Effector memory CD8-positive, alpha-beta T cell (primary cell): ENCODE results near the gene PPM1F.

ENCODE experiments used
- ATAC-seq: fragments of 150-1000 bp; cut with Tn5 transposase; replicated peaks from 2 replicates; pipeline ENCODE4 v1.10.0; 2021; ENCODE audit warnings: mild to moderate bottlenecking, moderate library complexity
- DNase-seq, 3 experiments: peaks; one replicate each; pipeline ENCODE4 v3.0.0; 2021
- H3K27ac Mint-ChIP-seq, 2 donors: one replicate each; pipeline ENCODE4 v1.8.0; 2022; ENCODE audit warnings: mild to moderate bottlenecking in 2 of 2, mixed read lengths in 2 of 2, moderate library complexity in 2 of 2
- H3K27me3 Mint-ChIP-seq, 2 donors: one replicate each; pipeline ENCODE4 v1.8.0; 2022; ENCODE audit warnings: mixed read lengths in 2 of 2
- H3K36me3 Mint-ChIP-seq: one replicate; pipeline ENCODE4 v1.8.0; 2022; ENCODE audit warnings: mild to moderate bottlenecking, moderate library complexity, mixed read lengths; ENCODE audit not compliant: insufficient read depth
- H3K4me1 Mint-ChIP-seq, 2 donors: one replicate each; pipeline ENCODE4 v1.8.0; 2022; ENCODE audit warnings: low read depth in 2 of 2, mixed read lengths in 2 of 2
- H3K4me3 Mint-ChIP-seq, 2 donors: one replicate each; pipeline ENCODE4 v1.8.0; 2022; ENCODE audit warnings: mild to moderate bottlenecking in 2 of 2, mixed read lengths in 2 of 2, moderate library complexity in 2 of 2
- H3K9me3 Mint-ChIP-seq, 2 donors: one replicate each; pipeline ENCODE4 v1.8.0; 2022; ENCODE audit warnings: mixed read lengths in 2 of 2
- total RNA-seq, 9 experiments: gene quantifications; one replicate each; lab custom pipeline; 2026; lab: John Stamatoyannopoulos, UW

PPM1F gene
- 24.2 to 55.5 (median 35.7) reads per million in 9 experiments for total RNA-seq

GRCh38 chr22:21952586-21953571, at the start of gene PPM1F:
Gene PPM1F, minus strand, starts transcription at chr22:21952848. Its CDS starts 6,800 bp downstream, at chr22:21946048.
- peak within 1 kb of the TSS in 1 of 2 donors; percentile 68 for H3K27ac Mint-ChIP-seq
- peak; percentile 90 to 96 (median 94) for DNase-seq
- ATAC-seq: peak; percentile 91
- H3K36me3 Mint-ChIP-seq: peaks cover 14% of the 10 kb centered on the region
- H3K4me1 Mint-ChIP-seq: peaks cover 14 to 18% of the 10 kb centered on the region in 2 donors
- H3K9me3 Mint-ChIP-seq: no peaks in the 10 kb centered on the region
- H3K4me3 Mint-ChIP-seq: peak within 1 kb of the TSS; percentile 79 to 82
- H3K27me3 Mint-ChIP-seq: no peaks in the 10 kb centered on the region

- Mint-ChIP-seq H3K4me1 (no peaks in the 10 kb centered on the region), H3K27ac (no peak overlapping the region), H3K27me3 (peaks cover 6 to 10% of the 10 kb centered on the region in 2 donors), H3K9me3 (no peaks in the 10 kb centered on the region), H3K36me3 (no peaks in the 10 kb centered on the region), H3K4me3 (no peak overlapping the region)
- ATAC-seq (no peak), DNase-seq (no peak)
Observed at GRCh38 chr22:22001664-22002525, 49.2 kb upstream of the PPM1F start.

GRCh38 chr22:21998595-21999247, 46.1 kb upstream of the PPM1F start:
- no peak overlapping the region for H3K27ac Mint-ChIP-seq
- H3K4me3 Mint-ChIP-seq: no peak overlapping the region
- no peaks in the 10 kb centered on the region for H3K9me3 Mint-ChIP-seq
- H3K36me3 Mint-ChIP-seq: no peaks in the 10 kb centered on the region
- H3K4me1 Mint-ChIP-seq: no peaks in the 10 kb centered on the region
- no peak for DNase-seq
- peaks cover 0 to 10% of the 10 kb centered on the region in 2 donors for H3K27me3 Mint-ChIP-seq
- no peak for ATAC-seq

GRCh38 chr22:21996175-21996720, 43.6 kb upstream of the PPM1F start:
- H3K4me1 Mint-ChIP-seq: no peaks in the 10 kb centered on the region
- H3K9me3 Mint-ChIP-seq: no peaks in the 10 kb centered on the region
- no peak overlapping the region for H3K4me3 Mint-ChIP-seq
- H3K27me3 Mint-ChIP-seq: peaks cover 0 to 13% of the 10 kb centered on the region in 2 donors
- DNase-seq (no peak), ATAC-seq (no peak)
- H3K36me3 Mint-ChIP-seq: no peaks in the 10 kb centered on the region
- no peak overlapping the region for H3K27ac Mint-ChIP-seq

- DNase-seq: no peak
- Mint-ChIP-seq H3K27me3 (peaks cover 4 to 13% of the 10 kb centered on the region in 2 donors), H3K4me3 (no peak overlapping the region), H3K9me3 (no peaks in the 10 kb centered on the region), H3K36me3 (no peaks in the 10 kb centered on the region), H3K4me1 (peaks cover 0 to under 1% of the 10 kb centered on the region in 2 donors), H3K27ac (no peak overlapping the region)
- ATAC-seq: no peak
Observed at GRCh38 chr22:21995660-21996059, 43.0 kb upstream of the PPM1F start.

GRCh38 chr22:21994881-21995444, 42.3 kb upstream of the PPM1F start:
- Mint-ChIP-seq H3K27ac (no peak overlapping the region), H3K36me3 (no peaks in the 10 kb centered on the region), H3K4me3 (no peak overlapping the region), H3K27me3 (peaks cover 11 to 20% of the 10 kb centered on the region in 2 donors), H3K9me3 (no peaks in the 10 kb centered on the region), H3K4me1 (peaks cover 0 to 2% of the 10 kb centered on the region in 2 donors)
- DNase-seq (no peak), ATAC-seq (no peak)

GRCh38 chr22:21992593-21993237, 40.1 kb upstream of the PPM1F start:
- Mint-ChIP-seq H3K4me3 (no peak overlapping the region), H3K27ac (no peak overlapping the region), H3K9me3 (no peaks in the 10 kb centered on the region), H3K4me1 (peaks cover 0 to 2% of the 10 kb centered on the region in 2 donors), H3K27me3 (peaks cover 28 to 37% of the 10 kb centered on the region in 2 donors), H3K36me3 (no peaks in the 10 kb centered on the region)
- ATAC-seq: no peak
- DNase-seq: no peak

GRCh38 chr22:21991774-21992173, 39.1 kb upstream of the PPM1F start:
- DNase-seq: no peak
- H3K4me3 Mint-ChIP-seq: no peak overlapping the region
- H3K9me3 Mint-ChIP-seq: no peaks in the 10 kb centered on the region

GRCh38 chr22:21991304-21991596, 38.6 kb upstream of the PPM1F start:
- Mint-ChIP-seq H3K9me3 (no peaks in the 10 kb centered on the region), H3K4me3 (no peak overlapping the region), H3K36me3 (no peaks in the 10 kb centered on the region), H3K27ac (no peak overlapping the region), H3K4me1 (peaks cover 0 to 2% of the 10 kb centered on the region in 2 donors), H3K27me3 (peaks cover 28 to 37% of the 10 kb centered on the region in 2 donors)
- DNase-seq (no peak), ATAC-seq (no peak)

More at GRCh38 chr22:21991774-21992173, 39.1 kb upstream of the PPM1F start:
- H3K36me3 Mint-ChIP-seq: no peaks in the 10 kb centered on the region
- H3K4me1 Mint-ChIP-seq: peaks cover 0 to 2% of the 10 kb centered on the region in 2 donors
- no peak overlapping the region for H3K27ac Mint-ChIP-seq
- peaks cover 28 to 37% of the 10 kb centered on the region in 2 donors for H3K27me3 Mint-ChIP-seq
- no peak for ATAC-seq

- no peak overlapping the region for H3K27ac Mint-ChIP-seq
- no peak for DNase-seq
Observed at GRCh38 chr22:21990445-21991303, 38.0 kb upstream of the PPM1F start.

GRCh38 chr22:21989049-21989448, 36.4 kb upstream of the PPM1F start:
- Mint-ChIP-seq H3K4me3 (no peak overlapping the region), H3K27me3 (peaks cover 28 to 37% of the 10 kb centered on the region in 2 donors), H3K27ac (no peak overlapping the region), H3K4me1 (peaks cover 0 to 2% of the 10 kb centered on the region in 2 donors), H3K36me3 (no peaks in the 10 kb centered on the region), H3K9me3 (no peaks in the 10 kb centered on the region)
- no peak for ATAC-seq
- no peak for DNase-seq

More at GRCh38 chr22:21990445-21991303, 38.0 kb upstream of the PPM1F start:
- Mint-ChIP-seq H3K4me1 (peaks cover 0 to 2% of the 10 kb centered on the region in 2 donors), H3K27me3 (peaks cover 28 to 37% of the 10 kb centered on the region in 2 donors), H3K9me3 (no peaks in the 10 kb centered on the region), H3K4me3 (no peak overlapping the region), H3K36me3 (no peaks in the 10 kb centered on the region)
- no peak for ATAC-seq
